Loucy (cell line): ENCODE results near the gene BLID.

ENCODE experiments used
- H2AFZ ChIP-seq: fragments of 200-600 bp; sonication (generic); 2 replicates; pipeline ENCODE4 v1.6.0; 2016; ENCODE audit warnings: antibody characterized with exemption, mild to moderate bottlenecking, low read length, moderate library complexity
- H3F3A ChIP-seq: fragments of 200-600 bp; 2 replicates; pipeline ENCODE4 v1.6.0; 2016; ENCODE audit warnings: antibody characterized with exemption, low read depth, mild to moderate bottlenecking
- H3K27me3 ChIP-seq: fragments of 200-600 bp; sonication (generic); 2 replicates; pipeline ENCODE4 v1.6.1; 2014; ENCODE audit warnings: low read length, mild to moderate bottlenecking; ENCODE audit not compliant: insufficient read depth, poor library complexity, severe bottlenecking
- H3K36me3 ChIP-seq: fragments of 200-600 bp; sonication (generic); 2 replicates; pipeline ENCODE4 v1.6.1; 2016; ENCODE audit warnings: low read length; ENCODE audit not compliant: insufficient read depth
- H3K4me1 ChIP-seq: fragments of 200-600 bp; sonication (generic); 2 replicates; pipeline ENCODE4 v1.5.1; 2014; ENCODE audit warnings: low read length, mild to moderate bottlenecking; ENCODE audit not compliant: insufficient read depth, poor library complexity, severe bottlenecking
- H3K4me2 ChIP-seq: fragments of 200-600 bp; sonication (generic); 2 replicates; pipeline ENCODE4 v1.6.0; 2014; ENCODE audit warnings: antibody characterized with exemption, low read length, low read depth, mild to moderate bottlenecking; ENCODE audit not compliant: poor library complexity, severe bottlenecking
- H3K4me3 ChIP-seq: fragments of 200-600 bp; sonication (generic); 2 replicates; pipeline ENCODE4 v1.5.1; 2014; ENCODE audit warnings: low read length, mild to moderate bottlenecking, mixed read lengths; ENCODE audit not compliant: poor library complexity, severe bottlenecking
- H3K79me2 ChIP-seq: fragments of 200-600 bp; sonication (generic); 2 replicates; pipeline ENCODE4 v1.6.1; 2014; ENCODE audit warnings: low read length; ENCODE audit not compliant: insufficient read depth
- H3K9ac ChIP-seq: fragments of 200-600 bp; sonication (generic); 2 replicates; pipeline ENCODE4 v1.6.0; 2014; ENCODE audit warnings: mild to moderate bottlenecking, low read depth, low read length, moderate library complexity; ENCODE audit not compliant: poor library complexity, severe bottlenecking
- H3K9me2 ChIP-seq: fragments of 200-600 bp; sonication (generic); replicated peaks from 2 replicates; pipeline ENCODE4 v1.6.1; 2016; ENCODE audit warnings: low read depth, low read length, mixed read lengths
- H3K9me3 ChIP-seq: fragments of 200-600 bp; sonication (generic); 2 replicates; pipeline ENCODE4 v1.6.1; 2014; ENCODE audit warnings: mild to moderate bottlenecking, antibody characterized with exemption, low read length, low read depth; ENCODE audit not compliant: insufficient read depth
- H4K20me1 ChIP-seq: fragments of 200-600 bp; sonication (generic); 2 replicates; pipeline ENCODE4 v1.6.0; 2014; ENCODE audit warnings: antibody characterized with exemption, low read length, mild to moderate bottlenecking; ENCODE audit not compliant: insufficient read depth, poor library complexity, severe bottlenecking
- CTCF ChIP-seq: fragments of 200-600 bp; sonication (generic); conservative IDR thresholded peaks from 2 replicates; pipeline ENCODE4 v1.5.1; 2014; ENCODE audit warnings: mild to moderate bottlenecking, antibody characterized with exemption, low read length
- EZH2phosphoT487 ChIP-seq: fragments of 200-600 bp; IDR thresholded peaks from 2 replicates; pipeline ENCODE4 v1.6.1; 2018; ENCODE audit warnings: antibody characterized with exemption, mild to moderate bottlenecking, moderate library complexity, borderline replicate concordance

Gene BLID

GRCh38 chr11:122128146-122128545 is 12.1 kb upstream of the BLID start:
- H2AFZ ChIP-seq, result no peak overlapping the region
- no peaks in the 10 kb centered on the region for H3K9me3 ChIP-seq
- no peaks in the 10 kb centered on the region for H3K4me1 ChIP-seq
- H3K36me3 ChIP-seq, result no peaks in the 10 kb centered on the region
- H3F3A ChIP-seq, result no peaks in the 10 kb centered on the region
- TF ChIP-seq EZH2phosphoT487 (no peak), CTCF (no peak)
- H3K27me3 ChIP-seq, result no peaks in the 10 kb centered on the region
- no peaks in the 10 kb centered on the region for H4K20me1 ChIP-seq
- no peak overlapping the region for H3K9ac ChIP-seq
- H3K4me2 ChIP-seq, result no peak overlapping the region
- H3K79me2 ChIP-seq, result no peaks in the 10 kb centered on the region
- no peak overlapping the region for H3K4me3 ChIP-seq
- H3K9me2 ChIP-seq, result no peaks in the 10 kb centered on the region

GRCh38 chr11:122127020-122127419 is 11.0 kb upstream of the BLID start:
- H4K20me1 ChIP-seq, result no peaks in the 10 kb centered on the region

GRCh38 chr11:122126024-122126688 is 10.1 kb upstream of the BLID start:
- H3K4me1 ChIP-seq, result no peaks in the 10 kb centered on the region

More at GRCh38 chr11:122127020-122127419, 11.0 kb upstream of the BLID start:
- Histone ChIP-seq H3K9me2 (no peaks in the 10 kb centered on the region), H3K4me2 (no peak overlapping the region), H3F3A (no peaks in the 10 kb centered on the region), H3K27me3 (no peaks in the 10 kb centered on the region), H3K79me2 (no peaks in the 10 kb centered on the region), H3K4me3 (no peak overlapping the region), H3K4me1 (no peaks in the 10 kb centered on the region), H3K9me3 (no peaks in the 10 kb centered on the region), H3K36me3 (no peaks in the 10 kb centered on the region), H2AFZ (no peak overlapping the region), H3K9ac (no peak overlapping the region)
- TF ChIP-seq EZH2phosphoT487 (no peak), CTCF (no peak)

More at GRCh38 chr11:122126024-122126688, 10.1 kb upstream of the BLID start:
- H3K9me2 ChIP-seq, result no peaks in the 10 kb centered on the region
- H3K4me3 ChIP-seq, result no peak overlapping the region
- no peaks in the 10 kb centered on the region for H3K79me2 ChIP-seq
- H3K9me3 ChIP-seq, result no peaks in the 10 kb centered on the region
- H3K9ac ChIP-seq, result no peak overlapping the region
- no peak overlapping the region for H2AFZ ChIP-seq
- no peaks in the 10 kb centered on the region for H3K36me3 ChIP-seq
- H3F3A ChIP-seq, result no peaks in the 10 kb centered on the region
- no peaks in the 10 kb centered on the region for H3K27me3 ChIP-seq
- H3K4me2 ChIP-seq, result no peak overlapping the region
- no peaks in the 10 kb centered on the region for H4K20me1 ChIP-seq
- TF ChIP-seq CTCF (no peak), EZH2phosphoT487 (no peak)
